NOMO-1 treated with DMSO at 0.1 percent for 48 hours (cell line): Measurements from ENCODE around the gene PHLDA3.
"Not testable (repeated sequence)": the region's sequence is repeated elsewhere in the genome, so short reads cannot be mapped to it uniquely, and the experiment has no call there.

Source experiments
- DNase-seq: peaks from one replicate; lab custom pipeline; 2025; ENCODE audit not compliant: unreplicated experiment; lab: John Stamatoyannopoulos, UW

The PHLDA3 gene

GRCh38 chr1:201488830-201489589 lies 20.0 kb upstream of the PHLDA3 start:
- DNase-seq: no peak

DNA sequence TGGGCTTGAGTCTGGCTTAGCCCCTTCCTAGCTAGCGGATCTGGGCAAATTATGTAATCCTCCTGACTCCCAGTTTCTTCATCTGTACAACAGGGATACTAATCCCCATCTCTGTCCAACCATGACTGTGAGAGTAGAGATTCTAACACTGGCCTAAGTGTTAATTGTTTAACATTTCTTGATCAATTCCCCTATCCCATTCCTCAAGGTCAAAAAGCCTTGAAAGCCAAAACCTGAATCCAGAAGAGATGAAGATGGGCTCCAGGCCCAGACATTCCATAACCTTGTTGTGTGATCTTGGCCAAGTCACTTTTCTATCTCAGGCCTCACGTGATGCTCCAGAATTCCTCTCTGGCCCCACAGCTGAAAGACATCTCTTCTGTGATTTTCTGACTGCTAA lies 18.8 kb upstream of the PHLDA3 start:
- DNase-seq: no peak

DNA sequence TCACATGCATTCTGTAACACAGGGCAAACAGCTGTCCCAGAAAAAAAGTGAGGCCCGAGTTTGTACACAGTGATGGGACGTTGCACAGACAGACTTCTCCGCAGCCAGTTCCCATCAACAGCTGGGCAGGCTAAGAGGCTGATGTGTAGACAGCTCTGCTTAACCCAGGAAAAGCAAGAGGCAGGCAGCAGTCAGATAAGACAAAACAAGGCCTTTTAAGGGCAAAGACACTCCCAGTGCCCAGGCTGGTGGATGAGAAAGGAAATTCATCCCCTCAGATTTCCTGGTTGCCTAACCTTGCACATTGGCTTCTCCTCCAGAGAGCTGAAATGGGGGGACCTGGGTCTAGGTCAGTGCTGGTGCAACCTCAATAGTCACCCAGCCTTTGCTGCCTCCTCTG lies 17.2 kb upstream of the PHLDA3 start:
- DNase-seq: no peak

DNA sequence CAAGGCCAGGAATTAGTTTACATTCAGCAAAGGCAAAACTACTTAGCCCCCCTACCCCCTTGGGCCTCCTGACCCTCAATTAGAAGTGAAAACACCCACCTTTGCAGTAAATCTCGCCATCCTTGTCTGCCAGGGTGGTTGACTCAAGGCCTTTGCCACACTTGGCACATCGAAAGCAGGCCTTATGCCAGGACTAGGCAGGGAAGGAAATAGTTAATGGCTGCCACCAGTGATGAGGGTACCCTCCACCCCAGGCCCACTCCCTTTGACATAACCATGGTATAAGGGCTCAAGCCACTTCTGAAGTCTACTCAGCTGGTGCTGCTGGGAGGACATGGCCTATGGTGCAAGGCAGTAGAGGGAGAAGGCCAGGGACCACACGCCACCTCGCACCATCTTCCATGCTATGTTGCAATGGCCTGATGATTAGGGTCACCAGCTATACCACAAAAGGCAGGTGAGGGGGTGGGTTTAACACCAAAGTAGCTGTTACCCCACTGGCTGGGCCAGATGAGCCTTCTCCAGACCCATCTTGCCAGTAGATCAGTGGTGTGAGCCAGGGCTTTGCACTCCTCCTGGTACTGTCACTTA lies 16.3 kb upstream of the PHLDA3 start:
- no peak for DNase-seq

- no peak for DNase-seq
Observed at GRCh38 chr1:201483373-201483949, 14.5 kb upstream of the PHLDA3 start.

GRCh38 chr1:201482755-201483154 lies 13.8 kb upstream of the PHLDA3 start:
- no peak for DNase-seq

- DNase-seq: peak; percentile 81
Observed at GRCh38 chr1:201481761-201482493, 12.9 kb upstream of the PHLDA3 start.

DNA sequence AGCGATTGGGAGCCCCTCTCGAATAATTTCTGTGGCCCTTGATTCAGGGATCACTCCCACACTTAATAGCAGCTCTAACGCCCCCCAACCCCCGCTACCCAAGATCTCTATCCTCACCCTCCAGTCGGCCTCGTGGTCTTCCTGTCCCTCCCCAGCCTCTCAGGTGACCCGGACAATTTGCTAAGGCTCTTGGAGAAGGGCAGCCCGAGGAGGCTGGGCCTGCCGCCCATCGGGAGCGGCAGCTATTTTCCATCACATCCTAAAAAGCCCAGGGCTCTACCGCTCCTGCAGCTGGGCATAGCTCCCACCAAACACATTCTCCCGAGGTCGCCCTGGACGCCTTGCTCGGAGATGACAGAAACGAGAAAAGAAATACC lies 12.0 kb upstream of the PHLDA3 start:
- DNase-seq: no peak

DNA sequence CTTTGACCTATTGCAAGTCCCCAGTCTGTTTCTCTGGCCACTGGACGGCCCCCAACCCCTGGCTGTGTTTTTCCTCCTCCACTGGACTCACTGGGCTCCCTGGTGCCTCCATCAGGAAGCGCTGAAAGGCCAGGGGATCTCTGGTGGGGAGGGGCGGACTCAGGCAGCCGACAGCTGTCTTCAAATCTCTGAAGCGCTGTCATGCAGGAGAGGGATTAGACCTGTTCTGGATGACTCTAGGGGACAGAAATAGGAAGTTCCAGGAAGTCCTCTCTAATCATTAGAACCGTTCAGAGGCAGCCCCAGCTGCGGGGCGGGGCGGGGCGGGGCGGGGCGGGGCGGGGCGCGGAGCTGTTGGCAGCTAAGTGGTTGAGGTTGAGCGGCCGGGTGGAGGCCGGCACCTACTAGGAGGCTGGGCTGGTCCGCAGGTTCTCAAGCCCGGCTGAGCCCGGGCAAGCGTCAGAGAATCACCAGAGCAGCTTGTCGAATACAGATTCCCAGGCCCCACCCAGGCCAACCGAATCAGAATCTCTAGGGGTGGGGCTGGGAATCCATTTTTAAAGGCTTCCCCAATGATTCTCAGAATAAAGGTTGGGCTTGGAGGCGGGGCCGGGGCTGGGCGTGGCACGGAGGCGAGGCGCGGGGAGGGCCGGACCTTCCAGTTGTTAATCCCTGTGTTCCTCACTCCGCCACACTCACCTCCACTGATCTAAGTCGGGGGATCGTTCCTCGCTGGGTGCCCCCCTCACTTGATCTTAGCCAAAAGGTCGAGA lies 11.4 kb upstream of the PHLDA3 start:
- peak; percentile 86 for DNase-seq

GRCh38 chr1:201479201-201479730 lies 10.3 kb upstream of the PHLDA3 start:
- no peak for DNase-seq

DNA sequence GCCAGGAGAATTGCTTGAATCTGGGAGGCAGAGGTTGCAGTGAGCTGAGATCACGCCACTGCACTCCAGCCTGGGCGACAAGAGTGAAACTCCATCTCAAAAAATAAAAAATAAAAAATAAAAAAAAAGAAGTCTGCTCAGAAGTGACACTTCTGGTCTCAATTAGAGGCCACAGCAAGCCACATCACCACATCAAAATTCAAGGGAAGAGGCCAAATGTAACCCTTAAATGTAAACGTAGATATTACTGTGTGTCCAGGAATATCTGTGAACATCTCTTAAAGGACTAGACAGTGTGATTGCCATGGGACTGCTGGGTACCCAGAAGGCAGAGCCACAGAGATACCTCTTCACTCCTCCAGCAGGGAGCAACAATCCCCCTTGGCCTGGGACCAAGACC lies 9.7 kb upstream of the PHLDA3 start:
- not testable (repeated sequence) for DNase-seq

- DNase-seq: peak; percentile 19
Observed at GRCh38 chr1:201476670-201477344, 7.8 kb upstream of the PHLDA3 start.

- DNase-seq: no peak
Observed at GRCh38 chr1:201475915-201476669, 7.1 kb upstream of the PHLDA3 start.

DNA sequence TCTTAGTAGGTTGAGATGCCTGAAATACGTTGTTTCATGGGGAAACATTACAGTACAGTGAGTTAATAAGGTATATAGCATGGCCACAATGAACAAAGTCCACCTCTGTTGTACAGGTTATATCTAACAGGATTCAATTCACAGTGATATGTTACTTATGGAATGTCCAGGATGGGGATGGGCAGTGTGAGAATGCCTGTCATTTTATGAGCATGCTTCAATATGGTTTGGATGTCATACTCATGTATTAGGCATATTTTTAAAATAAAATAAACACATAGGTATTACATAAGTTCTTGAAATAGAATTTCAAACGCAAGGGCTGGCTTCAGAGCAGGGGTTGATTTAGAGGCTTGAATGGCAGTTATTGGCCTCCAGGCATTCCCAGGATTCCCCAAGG lies 6.1 kb upstream of the PHLDA3 start:
- DNase-seq: no peak

- DNase-seq: no peak
Observed at GRCh38 chr1:201473296-201473695, 4.3 kb upstream of the PHLDA3 start.

DNA sequence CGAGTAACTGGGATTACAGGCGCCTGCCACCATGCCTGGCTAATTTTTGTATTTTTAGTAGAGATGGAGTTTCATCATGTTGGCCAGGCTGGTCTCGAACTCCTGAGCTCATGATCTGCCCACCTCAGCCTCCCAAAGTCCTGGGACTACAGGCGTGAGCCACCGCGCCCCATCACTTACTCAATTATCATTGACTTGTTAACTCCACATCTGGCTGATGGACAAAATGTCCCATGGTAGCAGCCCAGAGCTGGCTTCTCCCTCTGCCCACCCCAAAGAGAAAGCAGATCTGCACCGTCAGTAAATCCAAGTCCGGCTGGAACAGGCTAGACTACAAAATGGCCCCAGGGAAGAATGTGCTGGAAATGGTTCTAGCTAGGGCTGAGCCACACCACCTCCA lies 3.3 kb upstream of the PHLDA3 start:
- DNase-seq: not testable (repeated sequence)

DNA sequence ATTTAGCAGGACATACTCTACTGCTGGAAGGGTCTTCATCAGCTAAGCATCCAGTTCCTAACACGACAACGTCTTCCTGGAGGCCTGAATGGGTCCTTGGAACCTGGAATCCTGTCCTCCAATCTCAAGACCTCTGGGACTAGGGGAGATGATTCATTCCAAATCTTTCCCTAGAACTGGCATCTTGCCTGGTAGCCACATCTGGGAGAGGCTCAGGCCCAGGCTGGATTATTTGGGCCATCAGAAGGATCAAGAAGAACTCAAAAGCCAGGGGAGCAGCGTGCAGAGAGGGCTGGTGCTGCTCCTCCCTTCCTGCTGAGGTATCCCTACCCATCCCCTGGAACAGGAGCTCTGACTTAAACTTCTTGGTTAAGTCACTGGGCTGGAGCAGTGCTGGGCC lies 2.8 kb upstream of the PHLDA3 start:
- no peak for DNase-seq

DNA sequence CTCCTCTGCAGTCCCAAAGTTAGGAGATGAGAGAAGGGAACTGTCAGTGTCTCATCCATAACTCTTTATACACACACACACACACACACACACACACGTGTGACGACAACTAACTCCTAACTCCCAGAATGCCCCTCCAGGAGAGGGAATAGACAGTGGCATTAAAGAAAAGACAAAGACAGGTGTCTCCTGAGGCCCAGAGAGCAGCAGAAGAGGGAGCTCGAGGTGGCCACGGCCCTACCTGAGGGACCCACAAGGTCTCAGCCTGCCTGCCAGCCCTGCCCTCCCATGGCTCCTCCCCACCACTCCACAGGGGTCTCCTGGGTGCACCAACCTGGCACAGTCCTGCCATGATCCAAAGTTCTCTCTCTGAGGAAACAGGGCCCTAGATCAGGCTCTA lies 1.6 kb upstream of the PHLDA3 start:
- no peak for DNase-seq

DNA sequence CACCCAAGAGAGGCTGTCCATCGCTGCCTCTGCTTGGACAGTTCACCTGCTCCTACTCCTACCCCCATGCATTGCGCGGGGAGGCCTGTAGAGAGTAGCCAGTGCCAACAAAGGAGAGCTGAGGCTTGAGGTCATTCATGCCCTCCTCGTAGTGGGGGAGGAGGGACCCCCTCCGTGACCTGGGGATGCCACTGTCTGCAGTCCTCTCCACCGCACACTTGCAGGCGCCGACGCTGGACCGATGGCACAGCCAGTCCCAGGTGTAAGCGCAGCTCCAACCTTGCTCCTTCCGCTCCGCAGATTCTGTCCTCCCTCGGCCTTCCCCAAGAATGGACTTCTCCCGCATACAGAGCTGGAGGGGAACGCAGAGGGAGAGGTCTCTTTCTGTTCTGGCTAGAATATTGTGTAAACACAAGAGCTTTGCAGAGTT lies 672 bp upstream of the PHLDA3 start:
- no peak for DNase-seq

- peak; percentile 62 for DNase-seq
Observed at GRCh38 chr1:201468501-201468843, 516 bp downstream of the PHLDA3 start.
